Caco-2 (cell line): Measurements from ENCODE around the gene TSC22D1. TPM values are rescaled to one million over a fixed set of nuclear protein-coding genes. Genes with fewer than 3 reads are reported as not detected.

Source experiments
- BruUV-seq: library from RNA; stranded (reverse); fragments of 400-500 nt; replicated peaks from 2 replicates; lab custom pipeline; 2021; lab: Mats Ljungman, UMichigan
- CTCF ChIA-PET: fragments of 300-600 bp; sonication (Branson Sonifier 250); formaldehyde crosslinking; loops from one replicate; lab custom pipeline; 2022; ENCODE audit warnings: antibody characterized with exemption; lab: Charles Lee
- POLR2A ChIA-PET: fragments of 300-600 bp; sonication (Branson Sonifier 250); formaldehyde crosslinking; loops from one replicate; lab custom pipeline; 2022; ENCODE audit warnings: antibody characterized with exemption; lab: Charles Lee
- DNase-seq, 2 experiments: peaks; one replicate each; pipeline versions ENCODE4 v3.0.0 to v3.0.0-alpha.2; 2020 to 2022
- H3K27me3 ChIP-seq: replicated peaks from 2 replicates; pipeline ENCODE4 v1.6.0; 2011; ENCODE audit warnings: low read length; ENCODE audit not compliant: control insufficient read depth, insufficient read depth
- H3K36me3 ChIP-seq: 2 replicates; pipeline ENCODE4 v1.5.1; 2011; ENCODE audit warnings: low read length; ENCODE audit not compliant: control insufficient read depth, insufficient read depth
- H3K4me1 ChIP-seq: fragments of 250-450 bp; sonication (Bioruptor Pico); 2 replicates; pipeline ENCODE4 v1.5.1; 2020; ENCODE audit warnings: mild to moderate bottlenecking
- H3K4me3 ChIP-seq: 2 replicates; pipeline ENCODE4 v1.5.1; 2011; ENCODE audit warnings: low read depth, mild to moderate bottlenecking, control low read depth, low read length
- H3K9me3 ChIP-seq: fragments of 250-450 bp; sonication (Bioruptor Pico); 2 replicates; pipeline ENCODE4 v1.5.1; 2020; ENCODE audit warnings: mild to moderate bottlenecking, moderate library complexity
- H3K27ac Mint-ChIP-seq: one replicate; pipeline ENCODE4 v1.8.0; 2022; ENCODE audit warnings: mixed read lengths; ENCODE audit not compliant: unreplicated experiment
- H3K27me3 Mint-ChIP-seq: one replicate; pipeline ENCODE4 v1.8.0; 2022; ENCODE audit warnings: mixed read lengths; ENCODE audit not compliant: insufficient read depth, unreplicated experiment
- H3K36me3 Mint-ChIP-seq: one replicate; pipeline ENCODE4 v1.8.0; 2022; ENCODE audit warnings: mild to moderate bottlenecking, mixed read lengths; ENCODE audit not compliant: insufficient read depth, unreplicated experiment
- H3K4me1 Mint-ChIP-seq: one replicate; pipeline ENCODE4 v1.8.0; 2022; ENCODE audit warnings: low read depth, mixed read lengths; ENCODE audit not compliant: unreplicated experiment
- H3K4me3 Mint-ChIP-seq: one replicate; pipeline ENCODE4 v1.8.0; 2022; ENCODE audit warnings: mild to moderate bottlenecking, moderate library complexity, mixed read lengths; ENCODE audit not compliant: unreplicated experiment
- H3K9me3 Mint-ChIP-seq: one replicate; pipeline ENCODE4 v1.8.0; 2022; ENCODE audit warnings: mixed read lengths; ENCODE audit not compliant: unreplicated experiment
- CTCF ChIP-seq, 2 experiments: fragments of 200-600 bp in 1 of 2; IDR thresholded peaks; 1 replicate in 1 of 2; 2 replicates in 1 of 2; pipeline versions ENCODE4 v1.5.1 to v1.8.0; 2011 to 2022; ENCODE audit warnings: antibody characterized with exemption in 1 of 2, control low read depth in 1 of 2, inconsistent platforms in 1 of 2, low read depth in 1 of 2, low read length in 1 of 2, mild to moderate bottlenecking in 1 of 2, moderate library complexity in 1 of 2; ENCODE audit not compliant: insufficient read depth in 1 of 2, severe bottlenecking in 1 of 2, unreplicated experiment in 1 of 2
- intact Hi-C: fragments of 100-400 bp; cut with micrococcal nuclease; formaldehyde crosslinking; loops from one replicate; pipeline ENCODE4 v1.10.0; 2022; ENCODE audit not compliant: unreplicated experiment
- total RNA-seq: library from RNA; stranded (reverse); gene quantifications from 2 replicates; pipeline ENCODE4 v1.2.3, GENCODE V29; 2022

TSC22D1 gene
- total RNA-seq, 1 experiment from 2014 or later: 159 TPM

GRCh38 chr13:44541601-44542000 is 34.5 kb downstream of the TSC22D1 start:
- TF ChIP-seq CTCF (IDR thresholded peaks at IDR 0.05; ENCODE audit: insufficient read depth in 1 of 2, low read depth in 1 of 2, low read length in 1 of 2, severe bottlenecking in 1 of 2, unreplicated experiment in 1 of 2): no peak
- Histone ChIP-seq H3K4me3 (no peak overlapping the region), H3K9me3 (no peaks in the 10 kb centered on the region), H3K36me3 (no peaks in the 10 kb centered on the region), H3K4me1 (peaks cover 4% of the 10 kb centered on the region; the same call in 1 of the 2 replicates), H3K27me3 (no peaks in the 10 kb centered on the region)
- intact Hi-C loops: no loop called here
- Mint-ChIP-seq H3K4me1 (no peaks in the 10 kb centered on the region), H3K9me3 (no peaks in the 10 kb centered on the region), H3K27ac (no peak overlapping the region), H3K4me3 (no peak overlapping the region), H3K27me3 (no peaks in the 10 kb centered on the region), H3K36me3 (no peaks in the 10 kb centered on the region)
- no peak for DNase-seq
- no TSS peak for BruUV-seq
- CTCF ChIA-PET: no interaction called here
- POLR2A ChIA-PET: no interaction called here

GRCh38 chr13:44540761-44541434 is 35.2 kb downstream of the TSC22D1 start:
- POLR2A ChIA-PET: no interaction called here
- H3K4me1 Mint-ChIP-seq: no peaks in the 10 kb centered on the region
- no peak for TF ChIP-seq CTCF (IDR thresholded peaks at IDR 0.05; ENCODE audit: insufficient read depth in 1 of 2, low read depth in 1 of 2, low read length in 1 of 2, severe bottlenecking in 1 of 2, unreplicated experiment in 1 of 2)
- Histone ChIP-seq H3K4me3 (no peak overlapping the region), H3K27me3 (no peaks in the 10 kb centered on the region), H3K4me1 (peaks cover 4% of the 10 kb centered on the region; the same call in 1 of the 2 replicates), H3K9me3 (no peaks in the 10 kb centered on the region), H3K36me3 (no peaks in the 10 kb centered on the region)
- no peak overlapping the region for H3K4me3 Mint-ChIP-seq
- H3K27me3 Mint-ChIP-seq: no peaks in the 10 kb centered on the region
- no peak overlapping the region for H3K27ac Mint-ChIP-seq
- H3K9me3 Mint-ChIP-seq: no peaks in the 10 kb centered on the region
- BruUV-seq: no TSS peak
- CTCF ChIA-PET: no interaction called here
- H3K36me3 Mint-ChIP-seq: no peaks in the 10 kb centered on the region
- no peak for DNase-seq
- intact Hi-C loops: no loop called here

GRCh38 chr13:44537248-44537647 is 38.9 kb downstream of the TSC22D1 start:
- no peaks in the 10 kb centered on the region for H3K4me1 ChIP-seq
- H3K27me3 Mint-ChIP-seq: no peaks in the 10 kb centered on the region
- no peak for TF ChIP-seq CTCF (IDR thresholded peaks at IDR 0.05; ENCODE audit: insufficient read depth in 1 of 2, low read depth in 1 of 2, low read length in 1 of 2, severe bottlenecking in 1 of 2, unreplicated experiment in 1 of 2)
- POLR2A ChIA-PET: no interaction called here
- peaks cover 6% of the 10 kb centered on the region for H3K36me3 Mint-ChIP-seq
- DNase-seq: no peak
- H3K9me3 Mint-ChIP-seq: no peaks in the 10 kb centered on the region
- H3K36me3 ChIP-seq: no peaks in the 10 kb centered on the region
- H3K27me3 ChIP-seq: no peaks in the 10 kb centered on the region
- no peak overlapping the region for H3K4me3 Mint-ChIP-seq
- no TSS peak for BruUV-seq
- H3K27ac Mint-ChIP-seq: no peak overlapping the region
- no peaks in the 10 kb centered on the region for H3K9me3 ChIP-seq
- CTCF ChIA-PET: no interaction called here
- H3K4me3 ChIP-seq: no peak overlapping the region
- intact Hi-C loops: no loop called here
- no peaks in the 10 kb centered on the region for H3K4me1 Mint-ChIP-seq
